ENCODE results near the gene TIMP3.

- TF ChIP-seq, protein P1, sequence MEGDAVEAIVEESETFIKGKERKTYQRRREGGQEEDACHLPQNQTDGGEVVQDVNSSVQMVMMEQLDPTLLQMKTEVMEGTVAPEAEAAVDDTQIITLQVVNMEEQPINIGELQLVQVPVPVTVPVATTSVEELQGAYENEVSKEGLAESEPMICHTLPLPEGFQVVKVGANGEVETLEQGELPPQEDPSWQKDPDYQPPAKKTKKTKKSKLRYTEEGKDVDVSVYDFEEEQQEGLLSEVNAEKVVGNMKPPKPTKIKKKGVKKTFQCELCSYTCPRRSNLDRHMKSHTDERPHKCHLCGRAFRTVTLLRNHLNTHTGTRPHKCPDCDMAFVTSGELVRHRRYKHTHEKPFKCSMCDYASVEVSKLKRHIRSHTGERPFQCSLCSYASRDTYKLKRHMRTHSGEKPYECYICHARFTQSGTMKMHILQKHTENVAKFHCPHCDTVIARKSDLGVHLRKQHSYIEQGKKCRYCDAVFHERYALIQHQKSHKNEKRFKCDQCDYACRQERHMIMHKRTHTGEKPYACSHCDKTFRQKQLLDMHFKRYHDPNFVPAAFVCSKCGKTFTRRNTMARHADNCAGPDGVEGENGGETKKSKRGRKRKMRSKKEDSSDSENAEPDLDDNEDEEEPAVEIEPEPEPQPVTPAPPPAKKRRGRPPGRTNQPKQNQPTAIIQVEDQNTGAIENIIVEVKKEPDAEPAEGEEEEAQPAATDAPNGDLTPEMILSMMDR (IDR thresholded peaks at IDR 0.05), result no peak
- TF ChIP-seq POLR2A (IDR thresholded peaks at IDR 0.05; ENCODE audit: low read depth), result no peak
- no peak for TF ChIP-seq POLR2AphosphoS5 (IDR thresholded peaks at IDR 0.05)
- no peak for TF ChIP-seq EP300 (IDR thresholded peaks at IDR 0.05)
Measured at GRCh38 chr22:32905400-32905799, 103.9 kb downstream of the TIMP3 start.

Measured in esophagus muscularis mucosa (tissue), 4 donors.